Measurements from ENCODE around the gene SLC25A12.

GRCh38 chr2:171923206-171923605 lies 29.2 kb upstream of the SLC25A12 start:
- TF ChIP-seq HCFC1 (IDR thresholded peaks at IDR 0.05; ENCODE audit: low read depth, low read length): peak; percentile 22; the same call in 1 of the 2 replicates
- no peak for TF ChIP-seq POLR2A (conservative IDR thresholded peaks at IDR 0.05)
- TF ChIP-seq CHD7 (IDR thresholded peaks at IDR 0.05; ENCODE audit: low read depth, low read length): no peak
- no peak for TF ChIP-seq CXXC5 (CRISPR knock-in tag; IDR thresholded peaks at IDR 0.05)
- TF ChIP-seq TGIF2 (CRISPR knock-in tag; IDR thresholded peaks at IDR 0.05): no peak

Data from K562 (cell line).